IMR-90 (cell line): ENCODE measurements around the gene BMP2K. TPM values are rescaled to one million over a fixed set of nuclear protein-coding genes. Genes with fewer than 3 reads are reported as not detected.
A peak's percentile ranks its signal among the peaks of the same experiment; 100 is the strongest.

Source experiments
- ATAC-seq: fragments of 200-7000 bp; cut with Tn5 transposase; 2 replicates; pipeline ENCODE4 v1.9.1; 2020; ENCODE audit warnings: low read depth, mild to moderate bottlenecking, moderate library complexity
- Bru-seq: library from RNA; stranded (reverse); fragments of 400-500 nt; gene quantifications from one replicate; lab custom pipeline; 2021; lab: Mats Ljungman, UMichigan
- BruChase-seq, 2 experiments: library from RNA; stranded (reverse); fragments of 400-500 nt; gene quantifications; one replicate each; lab custom pipeline; 2021; lab: Mats Ljungman, UMichigan
- BruUV-seq: library from RNA; stranded (reverse); fragments of 400-500 nt; replicated peaks from 2 replicates; lab custom pipeline; 2021; lab: Mats Ljungman, UMichigan
- CTCF ChIA-PET: fragments of 300-600 bp; formaldehyde crosslinking; extraction: SDS; loops from one replicate; lab custom pipeline; 2021; ENCODE audit warnings: antibody characterized with exemption; lab: Yijun Ruan, JAX
- POLR2A ChIA-PET: fragments of 300-600 bp; sonication (Branson Sonifier 250); formaldehyde crosslinking; loops from one replicate; lab custom pipeline; 2022; ENCODE audit warnings: antibody characterized with exemption; ENCODE audit not compliant: unreplicated experiment; lab: Charles Lee
- DNase-seq: peaks from one replicate; pipeline ENCODE4 v3.0.0; 2013
- H2AFZ ChIP-seq: replicated peaks from 2 replicates; pipeline ENCODE3; 2013; ENCODE audit warnings: low read length, mild to moderate bottlenecking; ENCODE audit not compliant: poor library complexity
- H2AK5ac ChIP-seq: 2 replicates; pipeline ENCODE4 v1.6.1; 2013; ENCODE audit warnings: low read depth, low read length, inconsistent platforms
- H2AK9ac ChIP-seq: replicated peaks from 2 replicates; pipeline ENCODE3; 2013; ENCODE audit warnings: mild to moderate bottlenecking, low read depth, low read length, moderate library complexity; ENCODE audit not compliant: poor library complexity
- H2BK120ac ChIP-seq: 2 replicates; pipeline ENCODE4 v1.6.1; 2013; ENCODE audit warnings: low read depth, low read length, inconsistent platforms
- H2BK15ac ChIP-seq: 3 replicates; pipeline ENCODE4 v1.6.1; 2013; ENCODE audit warnings: low read depth, low read length, inconsistent platforms
- H2BK20ac ChIP-seq: 2 replicates; pipeline ENCODE4 v1.6.1; 2013; ENCODE audit warnings: low read depth, mild to moderate bottlenecking, inconsistent platforms, low read length, moderate library complexity
- H2BK5ac ChIP-seq: 2 replicates; pipeline ENCODE4 v1.6.1; 2013; ENCODE audit warnings: mild to moderate bottlenecking, low read depth, low read length, inconsistent platforms; ENCODE audit not compliant: poor library complexity, severe bottlenecking
- H3K14ac ChIP-seq: replicated peaks from 2 replicates; pipeline ENCODE4 v1.6.1; 2013; ENCODE audit warnings: low read depth, low read length, inconsistent platforms
- H3K18ac ChIP-seq: 2 replicates; pipeline ENCODE4 v1.6.1; 2013; ENCODE audit warnings: low read depth, low read length, control low read depth
- H3K23ac ChIP-seq: 2 replicates; pipeline ENCODE4 v1.6.1; 2013; ENCODE audit warnings: low read depth, low read length, inconsistent platforms
- H3K27ac ChIP-seq: 2 replicates; pipeline ENCODE4 v1.5.1; 2013; ENCODE audit warnings: mild to moderate bottlenecking, control low read depth, low read length; ENCODE audit not compliant: insufficient read depth
- H3K27me3 ChIP-seq: 2 replicates; pipeline ENCODE4 v1.6.1; 2013; ENCODE audit warnings: low read length; ENCODE audit not compliant: control insufficient read depth, insufficient read depth
- H3K36me3 ChIP-seq: 2 replicates; pipeline ENCODE4 v1.6.1; 2013; ENCODE audit warnings: low read length, mixed read lengths; ENCODE audit not compliant: control insufficient read depth, insufficient read depth
- H3K4ac ChIP-seq: 2 replicates; pipeline ENCODE4 v1.6.1; 2013; ENCODE audit warnings: low read depth, low read length, inconsistent platforms
- H3K4me1 ChIP-seq: 2 replicates; pipeline ENCODE4 v1.6.1; 2013; ENCODE audit warnings: low read length, mixed read lengths; ENCODE audit not compliant: control insufficient read depth, insufficient read depth
- H3K4me2 ChIP-seq: 2 replicates; pipeline ENCODE4 v1.6.1; 2013; ENCODE audit warnings: low read depth, mild to moderate bottlenecking, control low read depth, low read length, moderate library complexity
- H3K4me3 ChIP-seq: 2 replicates; pipeline ENCODE4 v1.5.1; 2013; ENCODE audit warnings: low read depth, mild to moderate bottlenecking, control low read depth, low read length, moderate library complexity; ENCODE audit not compliant: insufficient read depth
- H3K56ac ChIP-seq: 2 replicates; pipeline ENCODE4 v1.6.1; 2013; ENCODE audit warnings: low read length, inconsistent platforms; ENCODE audit not compliant: insufficient read depth; ENCODE audit errors: extremely low read depth
- H3K79me1 ChIP-seq, 2 experiments: 2 replicates each; pipeline ENCODE4 v1.6.1; 2013; ENCODE audit warnings: low read length in 2 of 2, inconsistent platforms in 1 of 2, low read depth in 1 of 2
- H3K9ac ChIP-seq: 2 replicates; pipeline ENCODE4 v1.6.1; 2013; ENCODE audit warnings: low read depth, low read length, control low read depth
- H3K9me1 ChIP-seq: 2 replicates; pipeline ENCODE4 v1.6.1; 2013; ENCODE audit warnings: low read length, inconsistent platforms; ENCODE audit not compliant: insufficient read depth
- H3K9me3 ChIP-seq: 2 replicates; pipeline ENCODE4 v1.6.1; 2013; ENCODE audit warnings: low read length; ENCODE audit not compliant: control insufficient read depth, insufficient read depth
- H4K20me1 ChIP-seq: 2 replicates; pipeline ENCODE4 v1.6.1; 2013; ENCODE audit warnings: low read length, inconsistent platforms; ENCODE audit not compliant: insufficient read depth
- H4K5ac ChIP-seq: 2 replicates; pipeline ENCODE4 v1.6.1; 2013; ENCODE audit warnings: mild to moderate bottlenecking, low read depth, low read length, control low read depth
- H4K8ac ChIP-seq, 2 experiments: 2 replicates each; pipeline ENCODE4 v1.6.1; 2013; ENCODE audit warnings: low read depth in 2 of 2, low read length in 2 of 2, control low read depth in 1 of 2, inconsistent platforms in 1 of 2
- H4K91ac ChIP-seq: 2 replicates; pipeline ENCODE4 v1.6.1; 2013; ENCODE audit warnings: low read depth, low read length, inconsistent platforms; ENCODE audit not compliant: insufficient read depth
- MAFK ChIP-seq: IDR thresholded peaks from 2 replicates; pipeline ENCODE4 v1.6.1; 2012; ENCODE audit warnings: low read depth, low read length, improper control_type of control experiment
- POLR2A ChIP-seq: IDR thresholded peaks from 2 replicates; pipeline ENCODE4 v1.6.1; 2012; ENCODE audit warnings: mild to moderate bottlenecking, low read depth, low read length
- WGBS, 2 experiments: methylation state at CpG; one replicate each; pipeline versions ENCODE4 v1.1.5 to v1.1.7; 2013; ENCODE audit warnings: missing lambda C conversion rate in 2 of 2; ENCODE audit not compliant: insufficient read length in 1 of 2; ENCODE audit errors: extremely low coverage in 2 of 2; 5-methylcytosine and 5-hydroxymethylcytosine counted together
- dilution Hi-C: fragments of 300-500 bp; cut with HindIII; formaldehyde crosslinking; loops from one replicate; pipeline ENCODE4 v1.14.3; 2018; ENCODE audit warnings: low sequenced_read_pairs; ENCODE audit not compliant: unreplicated experiment
- in situ Hi-C: fragments of 300-500 bp; cut with MboI; formaldehyde crosslinking; loops from 3 replicates; pipeline ENCODE4 v1.14.3; 2019; ENCODE audit warnings: low sequenced_read_pairs, inconsistent platforms, mixed read lengths
- intact Hi-C: fragments of 100-400 bp; cut with micrococcal nuclease; formaldehyde crosslinking; loops from 2 replicates; pipeline ENCODE4 v1.10.0; 2022
- long read RNA-seq: library from polyadenylated mRNA; unstranded; transcript quantifications from one replicate; pipeline ENCODE4 v2.0.0, GENCODE V29; 2021; ENCODE audit not compliant: unreplicated experiment
- polyA plus RNA-seq, 3 experiments: library from polyadenylated mRNA; depleted of rRNA; stranded (reverse); fragments of >200 nt; gene quantifications; 2 replicates each; pipeline ENCODE4 v1.2.3, GENCODE V29; 2012; ENCODE audit warnings: low replicate concordance in 1 of 3
- total RNA-seq: library from RNA; depleted of rRNA; stranded (reverse); fragments of >200 nt; gene quantifications from 2 replicates; pipeline ENCODE4 v1.2.3, GENCODE V29; 2012; rRNA removed

The BMP2K gene
- total RNA-seq (46.1 and 59.7 TPM in 2 replicates), polyA plus RNA-seq (2012; rRNA removed) (14.3 and 15.8 TPM in 2 replicates), Bru-seq, nascent RNA (percentile 86 among the genes with signal in this experiment), BruChase-seq, experiment 1, labeled RNA remaining after a 6-hour chase (percentile 64 among the genes with signal in this experiment), BruChase-seq, experiment 2, labeled RNA remaining after a 2-hour chase (percentile 69 among the genes with signal in this experiment)
- polyA plus RNA-seq (2012; cell fraction: cytosol; rRNA removed): 3.6 and 3.8 TPM in 2 replicates
- 7.6 and 39.7 TPM in 2 replicates for polyA plus RNA-seq (2012; cell fraction: nucleus; rRNA removed; ENCODE audit: low replicate concordance)
- long read RNA-seq, partial matches to known transcripts: 3 of 13 reads
- long read RNA-seq, other reads (novel, unspliced or antisense): 6 of 13 reads

- Histone ChIP-seq H3K79me1 (peaks cover 11 to 46% of the 10 kb centered on the region in 2 experiments; a peak in 3 of 4 replicates), H2BK120ac (peak within 1 kb of the TSS; percentile 96), H2AFZ (peak within 1 kb of the TSS; percentile 99), H3K14ac (peak within 1 kb of the TSS; percentile 100), H3K9me3 (no peaks in the 10 kb centered on the region), H3K27ac (peak within 1 kb of the TSS; percentile 89), H4K20me1 (peaks cover 33% of the 10 kb centered on the region; the same call in 1 of the 2 replicates), H2AK9ac (peak within 1 kb of the TSS; percentile 91), H4K91ac (peak within 1 kb of the TSS; percentile 94), H3K27me3 (no peaks in the 10 kb centered on the region), H3K4ac (peak within 1 kb of the TSS; percentile 100), H2AK5ac (peak within 1 kb of the TSS; percentile 94), H3K4me1 (peaks cover 5% of the 10 kb centered on the region; the same call in 1 of the 2 replicates), H2BK15ac (peak within 1 kb of the TSS; percentile 96; the same call in 2 of the 3 replicates), H4K5ac (peak within 1 kb of the TSS; percentile 98), H3K36me3 (no peaks in the 10 kb centered on the region), H2BK20ac (peak within 1 kb of the TSS; percentile 87), H3K56ac (peak within 1 kb of the TSS; percentile 100), H3K18ac (peak within 1 kb of the TSS; percentile 96), H3K4me3 (peak within 1 kb of the TSS; percentile 81), H3K9ac (peak within 1 kb of the TSS; percentile 94), H4K8ac (peak within 1 kb of the TSS; percentile 96 to 100), H2BK5ac (peak within 1 kb of the TSS; percentile 90), H3K4me2 (peak within 1 kb of the TSS; percentile 99), H3K9me1 (no peaks in the 10 kb centered on the region; the same call in 1 of the 2 replicates), H3K23ac (peak within 1 kb of the TSS; percentile 100)
- TF ChIP-seq POLR2A: peak; percentile 81
- no peak for TF ChIP-seq MAFK
- DNase-seq (peak; percentile 66), ATAC-seq (peak; percentile 92)
- ChIA-PET CTCF (interaction anchor here (0.9 kb wide), 1 partner anchor 61 kb away, joined by 3 read pairs; no protein-coding TSS in a partner anchor), POLR2A (interaction anchor here (0.5 to 0.6 kb wide), 4 partner anchors 34 to 146 kb away, joined by 4 to 7 read pairs (median 5); no protein-coding TSS in a partner anchor)
- in situ Hi-C loops (loop anchor here (10.0 kb wide), 1 partner anchor 121 kb away; no protein-coding TSS in a partner anchor), dilution Hi-C loops (no loop called here), intact Hi-C loops (loop anchor here (1.0 to 10.0 kb wide), 4 partner anchors 36 to 821 kb away; no protein-coding TSS in a partner anchor)
- no TSS peak for BruUV-seq
- 1% methylated on average over 25 of the region's 95 CpGs; no CpG with 5 or more reads in 1 of the 2 experiments for WGBS, 2 experiments
Observed at GRCh38 chr4:78776079-78776728, at the start of gene BMP2K. Gene BMP2K (plus strand): TSS chr4:78776350. CDS start chr4:78776544, 194 bp downstream.
